B cell (primary cell): ENCODE results near the gene SPINT4.

Experiments
- EZH2 ChIP-seq: IDR thresholded peaks from 2 replicates; pipeline ENCODE4 v1.6.1; 2012; ENCODE audit warnings: borderline replicate concordance, low read depth, mild to moderate bottlenecking, moderate library complexity, low read length; ENCODE audit not compliant: insufficient read depth, poor library complexity, severe bottlenecking
- TF ChIP-seq, protein P1 (sequence below): fragments of 200-600 bp; IDR thresholded peaks from one replicate; pipeline ENCODE4 v1.8.0; 2022; ENCODE audit warnings: antibody characterized with exemption, mild to moderate bottlenecking

DNA sequence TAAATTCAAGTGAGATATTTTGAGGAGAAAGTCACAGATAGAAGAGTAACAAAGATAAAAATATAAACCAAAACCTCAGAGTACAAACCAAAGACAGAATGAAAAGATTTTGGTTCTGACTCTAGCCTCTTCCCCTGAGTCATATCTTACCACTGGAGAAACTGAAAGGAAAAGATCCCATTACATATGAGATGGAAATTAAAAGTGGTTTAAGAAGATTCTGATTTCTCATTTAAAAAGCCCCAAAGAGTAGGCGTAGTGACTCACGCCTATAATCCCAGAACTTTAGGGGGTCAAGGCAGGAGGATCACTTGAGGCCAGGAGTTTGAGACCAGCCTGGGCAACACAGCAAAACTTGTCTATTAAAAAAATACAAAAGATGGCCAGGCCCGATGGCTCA lies 30.6 kb downstream of the SPINT4 start:
- TF ChIP-seq, protein P1, sequence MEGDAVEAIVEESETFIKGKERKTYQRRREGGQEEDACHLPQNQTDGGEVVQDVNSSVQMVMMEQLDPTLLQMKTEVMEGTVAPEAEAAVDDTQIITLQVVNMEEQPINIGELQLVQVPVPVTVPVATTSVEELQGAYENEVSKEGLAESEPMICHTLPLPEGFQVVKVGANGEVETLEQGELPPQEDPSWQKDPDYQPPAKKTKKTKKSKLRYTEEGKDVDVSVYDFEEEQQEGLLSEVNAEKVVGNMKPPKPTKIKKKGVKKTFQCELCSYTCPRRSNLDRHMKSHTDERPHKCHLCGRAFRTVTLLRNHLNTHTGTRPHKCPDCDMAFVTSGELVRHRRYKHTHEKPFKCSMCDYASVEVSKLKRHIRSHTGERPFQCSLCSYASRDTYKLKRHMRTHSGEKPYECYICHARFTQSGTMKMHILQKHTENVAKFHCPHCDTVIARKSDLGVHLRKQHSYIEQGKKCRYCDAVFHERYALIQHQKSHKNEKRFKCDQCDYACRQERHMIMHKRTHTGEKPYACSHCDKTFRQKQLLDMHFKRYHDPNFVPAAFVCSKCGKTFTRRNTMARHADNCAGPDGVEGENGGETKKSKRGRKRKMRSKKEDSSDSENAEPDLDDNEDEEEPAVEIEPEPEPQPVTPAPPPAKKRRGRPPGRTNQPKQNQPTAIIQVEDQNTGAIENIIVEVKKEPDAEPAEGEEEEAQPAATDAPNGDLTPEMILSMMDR, result no peak
- TF ChIP-seq EZH2, result no peak
